ENCODE data around the gene RPP21. TPM values are rescaled to one million over a fixed set of nuclear protein-coding genes. Genes with fewer than 3 reads are reported as not detected.

RPP21 gene
- polyA plus RNA-seq, 1 donor from 2014 or later, result 109 TPM

- H3K27ac ChIP-seq (ENCODE audit: low read length), result no peak overlapping the region
- no peak overlapping the region for H3K4me3 ChIP-seq (ENCODE audit: low read length)
- H3K9me3 ChIP-seq (ENCODE audit: low read length), result no peaks in the 10 kb centered on the region
- no peaks in the 10 kb centered on the region for H4K20me1 ChIP-seq (ENCODE audit: insufficient read depth)
- no peak overlapping the region for H3K9ac ChIP-seq (ENCODE audit: low read length)
- H2AFZ ChIP-seq (ENCODE audit: low read depth, low read length), result no peak overlapping the region
- no peak overlapping the region for H3K4me2 ChIP-seq (ENCODE audit: low read length)
- H3K27me3 ChIP-seq (ENCODE audit: insufficient read depth, low read depth, low read length), result peaks cover 34% of the 10 kb centered on the region
- TF ChIP-seq REST (IDR thresholded peaks at IDR 0.05; ENCODE audit: borderline replicate concordance) (no peak), MXI1 (conservative IDR thresholded peaks at IDR 0.05; ENCODE audit: poor library complexity, severe bottlenecking) (no peak)
- no peaks in the 10 kb centered on the region for H3K79me2 ChIP-seq (replicated peaks; ENCODE audit: insufficient read depth, low read length)
- H3F3A ChIP-seq (ENCODE audit: insufficient read depth, low read length, poor library complexity, severe bottlenecking), result no peaks in the 10 kb centered on the region
- no peaks in the 10 kb centered on the region for H3K36me3 ChIP-seq (ENCODE audit: insufficient read depth, low read length)
- no peaks in the 10 kb centered on the region for H3K9me2 ChIP-seq (ENCODE audit: insufficient read depth, low read length)
Observed at GRCh38 chr6:30359276-30359675, 14.3 kb downstream of the RPP21 start.

GRCh38 chr6:30360139-30360538 lies 15.2 kb downstream of the RPP21 start:
- no peak overlapping the region for H3K4me3 ChIP-seq (ENCODE audit: low read length)
- no peak overlapping the region for H2AFZ ChIP-seq (ENCODE audit: low read depth, low read length)
- no peak for TF ChIP-seq TAF1 (IDR thresholded peaks at IDR 0.05; ENCODE audit: low read depth)
- no peak for TF ChIP-seq SMC3 (conservative IDR thresholded peaks at IDR 0.05; ENCODE audit: poor library complexity)
- TF ChIP-seq MXI1 (conservative IDR thresholded peaks at IDR 0.05; ENCODE audit: poor library complexity, severe bottlenecking), result no peak
- TF ChIP-seq REST (IDR thresholded peaks at IDR 0.05; ENCODE audit: borderline replicate concordance), result no peak
- TF ChIP-seq POLR2AphosphoS5 (IDR thresholded peaks at IDR 0.05), result no peak

DNA sequence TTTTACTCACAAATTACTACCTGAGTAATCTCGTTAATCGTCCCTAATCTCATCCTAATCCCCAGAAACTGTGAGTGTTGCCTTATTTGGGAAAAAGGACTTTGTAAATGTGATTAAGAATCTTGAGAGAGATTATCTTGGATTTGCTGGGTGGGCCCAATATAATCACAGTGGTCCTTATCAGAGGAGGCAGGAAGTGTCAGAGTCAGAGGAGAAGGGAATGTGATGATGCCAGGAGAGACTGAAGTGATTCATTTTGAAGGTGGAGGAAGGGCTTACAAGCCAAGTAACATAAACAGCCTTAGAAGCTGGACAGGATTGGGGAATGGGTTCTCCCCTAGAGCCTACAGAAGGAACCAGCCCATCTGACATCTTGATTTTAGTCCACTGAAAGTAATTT lies 16.7 kb downstream of the RPP21 start:
- TF ChIP-seq EP300 (conservative IDR thresholded peaks at IDR 0.05; ENCODE audit: poor library complexity, severe bottlenecking) (no peak), MXI1 (conservative IDR thresholded peaks at IDR 0.05; ENCODE audit: poor library complexity, severe bottlenecking) (no peak)
- H2AFZ ChIP-seq (ENCODE audit: low read depth, low read length), result no peak overlapping the region
- H3K27me3 ChIP-seq (ENCODE audit: insufficient read depth, low read depth, low read length), result peaks cover 34% of the 10 kb centered on the region
- no peaks in the 10 kb centered on the region for H3K9me2 ChIP-seq (ENCODE audit: insufficient read depth, low read length)
- H3K9me3 ChIP-seq (ENCODE audit: low read length), result no peaks in the 10 kb centered on the region
- H3K4me2 ChIP-seq (ENCODE audit: low read length), result no peak overlapping the region
- H3K79me2 ChIP-seq (replicated peaks; ENCODE audit: insufficient read depth, low read length), result no peaks in the 10 kb centered on the region
- no peaks in the 10 kb centered on the region for H4K20me1 ChIP-seq (ENCODE audit: insufficient read depth)
- no peaks in the 10 kb centered on the region for H3F3A ChIP-seq (ENCODE audit: insufficient read depth, low read length, poor library complexity, severe bottlenecking)
- no peak overlapping the region for H3K9ac ChIP-seq (ENCODE audit: low read length)
- H3K36me3 ChIP-seq (ENCODE audit: insufficient read depth, low read length), result no peaks in the 10 kb centered on the region
- no peak overlapping the region for H3K4me3 ChIP-seq (ENCODE audit: low read length)
- H3K27ac ChIP-seq (ENCODE audit: low read length), result no peak overlapping the region

More at GRCh38 chr6:30360139-30360538, 15.2 kb downstream of the RPP21 start:
- H3K79me2 ChIP-seq (replicated peaks; ENCODE audit: insufficient read depth, low read length), result no peaks in the 10 kb centered on the region
- H3K27ac ChIP-seq (ENCODE audit: low read length), result no peak overlapping the region
- H3K27me3 ChIP-seq (ENCODE audit: insufficient read depth, low read depth, low read length), result peaks cover 34% of the 10 kb centered on the region
- no peaks in the 10 kb centered on the region for H3K36me3 ChIP-seq (ENCODE audit: insufficient read depth, low read length)
- H3F3A ChIP-seq (ENCODE audit: insufficient read depth, low read length, poor library complexity, severe bottlenecking), result no peaks in the 10 kb centered on the region
- H3K9me3 ChIP-seq (ENCODE audit: low read length), result no peaks in the 10 kb centered on the region
- H3K9ac ChIP-seq (ENCODE audit: low read length), result no peak overlapping the region
- H3K9me2 ChIP-seq (ENCODE audit: insufficient read depth, low read length), result no peaks in the 10 kb centered on the region
- no peak overlapping the region for H3K4me2 ChIP-seq (ENCODE audit: low read length)
- H4K20me1 ChIP-seq (ENCODE audit: insufficient read depth), result no peaks in the 10 kb centered on the region
